ENCODE data around the gene YY1.

- TF ChIP-seq, protein P1, sequence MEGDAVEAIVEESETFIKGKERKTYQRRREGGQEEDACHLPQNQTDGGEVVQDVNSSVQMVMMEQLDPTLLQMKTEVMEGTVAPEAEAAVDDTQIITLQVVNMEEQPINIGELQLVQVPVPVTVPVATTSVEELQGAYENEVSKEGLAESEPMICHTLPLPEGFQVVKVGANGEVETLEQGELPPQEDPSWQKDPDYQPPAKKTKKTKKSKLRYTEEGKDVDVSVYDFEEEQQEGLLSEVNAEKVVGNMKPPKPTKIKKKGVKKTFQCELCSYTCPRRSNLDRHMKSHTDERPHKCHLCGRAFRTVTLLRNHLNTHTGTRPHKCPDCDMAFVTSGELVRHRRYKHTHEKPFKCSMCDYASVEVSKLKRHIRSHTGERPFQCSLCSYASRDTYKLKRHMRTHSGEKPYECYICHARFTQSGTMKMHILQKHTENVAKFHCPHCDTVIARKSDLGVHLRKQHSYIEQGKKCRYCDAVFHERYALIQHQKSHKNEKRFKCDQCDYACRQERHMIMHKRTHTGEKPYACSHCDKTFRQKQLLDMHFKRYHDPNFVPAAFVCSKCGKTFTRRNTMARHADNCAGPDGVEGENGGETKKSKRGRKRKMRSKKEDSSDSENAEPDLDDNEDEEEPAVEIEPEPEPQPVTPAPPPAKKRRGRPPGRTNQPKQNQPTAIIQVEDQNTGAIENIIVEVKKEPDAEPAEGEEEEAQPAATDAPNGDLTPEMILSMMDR (conservative IDR thresholded peaks at IDR 0.05; ENCODE audit: low read depth, low read length), result no peak
- TF ChIP-seq MAZ (IDR thresholded peaks at IDR 0.05; ENCODE audit: borderline replicate concordance, low read depth, low read length), result no peak
- no peak for TF ChIP-seq POLR2A (IDR thresholded peaks at IDR 0.05; ENCODE audit: low read depth, low read length)
- TF ChIP-seq RAD21 (IDR thresholded peaks at IDR 0.05; ENCODE audit: low read length), result no peak
- no peak for TF ChIP-seq RFX5 (IDR thresholded peaks at IDR 0.05; ENCODE audit: low read depth, low read length)
- TF ChIP-seq CEBPB (IDR thresholded peaks at IDR 0.05; ENCODE audit: low read depth, low read length), result no peak
Measured at GRCh38 chr14:100325231-100325632, 86.3 kb downstream of the YY1 start.
